Adrenal gland (tissue), 5 donors: Measurements from ENCODE around the gene INCA1.

Source experiments
- POLR2A ChIP-seq, 2 donors: fragments of 450-650 bp; IDR thresholded peaks; one replicate each; pipeline ENCODE4 v1.6.1; 2017; ENCODE audit warnings: antibody characterized with exemption in 2 of 2, mild to moderate bottlenecking in 2 of 2, moderate library complexity in 1 of 2
- TF ChIP-seq, protein P1 (sequence below), 6 experiments: fragments of 450-650 bp in 4 of 6; fragments of 200-600 bp in 2 of 6; sonication (generic) in 1 of 6; IDR thresholded peaks; 1 replicate in 5 of 6; 2 replicates in 1 of 6; pipeline versions ENCODE4 v1.5.1 to v1.8.0; 2016 to 2021; ENCODE audit warnings: antibody characterized with exemption in 6 of 6, mild to moderate bottlenecking in 2 of 6, moderate library complexity in 1 of 6
- donor health status: DM: no; HTN: no; CAD: no.

DNA sequence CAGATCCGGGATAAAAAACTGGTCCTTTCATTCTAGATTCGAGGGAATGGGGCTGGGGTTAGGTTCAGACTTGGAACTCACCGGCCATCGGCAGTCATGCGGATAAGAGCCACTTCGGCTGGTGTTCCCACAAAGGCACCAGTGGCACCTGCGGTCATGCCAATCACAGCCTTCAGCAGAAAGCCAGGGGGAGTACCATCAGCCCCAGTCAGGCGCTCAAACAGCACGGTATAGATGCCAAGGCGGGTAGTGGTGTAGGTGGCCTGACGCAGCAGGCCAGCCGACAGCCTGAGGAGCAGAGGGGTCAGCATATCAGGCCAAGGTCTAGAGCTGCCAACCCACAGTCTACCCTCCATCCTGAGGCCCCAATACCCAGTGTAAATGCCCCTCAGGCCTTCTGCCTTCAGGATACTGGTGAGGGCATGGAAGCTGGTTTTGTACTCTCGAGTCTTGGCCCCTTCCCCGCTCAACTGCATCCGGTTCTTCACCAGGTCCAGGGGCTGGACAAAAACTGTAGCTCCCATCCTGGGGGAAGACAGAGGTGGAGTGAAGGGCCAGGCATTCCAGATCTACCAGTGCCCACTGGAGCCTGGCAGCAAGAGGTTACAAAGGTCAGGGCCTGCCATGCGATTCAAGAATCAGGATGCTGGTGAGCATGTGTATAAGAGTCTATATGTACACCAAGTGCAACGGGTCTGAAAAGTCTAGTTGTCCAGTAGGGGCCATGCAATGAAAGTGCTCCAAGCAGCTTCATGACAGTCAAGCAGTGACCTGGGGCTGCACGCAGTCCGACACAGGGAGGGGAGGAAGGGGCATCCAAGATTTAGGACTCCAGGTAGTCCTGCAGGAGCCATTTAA is 58.4 kb downstream of the INCA1 start:
- TF ChIP-seq, protein P1, sequence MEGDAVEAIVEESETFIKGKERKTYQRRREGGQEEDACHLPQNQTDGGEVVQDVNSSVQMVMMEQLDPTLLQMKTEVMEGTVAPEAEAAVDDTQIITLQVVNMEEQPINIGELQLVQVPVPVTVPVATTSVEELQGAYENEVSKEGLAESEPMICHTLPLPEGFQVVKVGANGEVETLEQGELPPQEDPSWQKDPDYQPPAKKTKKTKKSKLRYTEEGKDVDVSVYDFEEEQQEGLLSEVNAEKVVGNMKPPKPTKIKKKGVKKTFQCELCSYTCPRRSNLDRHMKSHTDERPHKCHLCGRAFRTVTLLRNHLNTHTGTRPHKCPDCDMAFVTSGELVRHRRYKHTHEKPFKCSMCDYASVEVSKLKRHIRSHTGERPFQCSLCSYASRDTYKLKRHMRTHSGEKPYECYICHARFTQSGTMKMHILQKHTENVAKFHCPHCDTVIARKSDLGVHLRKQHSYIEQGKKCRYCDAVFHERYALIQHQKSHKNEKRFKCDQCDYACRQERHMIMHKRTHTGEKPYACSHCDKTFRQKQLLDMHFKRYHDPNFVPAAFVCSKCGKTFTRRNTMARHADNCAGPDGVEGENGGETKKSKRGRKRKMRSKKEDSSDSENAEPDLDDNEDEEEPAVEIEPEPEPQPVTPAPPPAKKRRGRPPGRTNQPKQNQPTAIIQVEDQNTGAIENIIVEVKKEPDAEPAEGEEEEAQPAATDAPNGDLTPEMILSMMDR (IDR thresholded peaks at IDR 0.05), result no peak
- TF ChIP-seq POLR2A (IDR thresholded peaks at IDR 0.05), result no peak
